GM19324 (cell line): Measurements from ENCODE around the gene TMEM198.

Source experiments
- ATAC-seq: cut with Tn5 transposase; IDR thresholded peaks from one replicate; pipeline ENCODE4 v1.9.1; 2021; ENCODE audit warnings: mild to moderate bottlenecking, moderate library complexity; ENCODE audit not compliant: unreplicated experiment, low FRiP score

The TMEM198 gene

GRCh38 chr2:219542931-219543595, 765 bp upstream of the TMEM198 start:
- peak; percentile 37 for ATAC-seq

DNA sequence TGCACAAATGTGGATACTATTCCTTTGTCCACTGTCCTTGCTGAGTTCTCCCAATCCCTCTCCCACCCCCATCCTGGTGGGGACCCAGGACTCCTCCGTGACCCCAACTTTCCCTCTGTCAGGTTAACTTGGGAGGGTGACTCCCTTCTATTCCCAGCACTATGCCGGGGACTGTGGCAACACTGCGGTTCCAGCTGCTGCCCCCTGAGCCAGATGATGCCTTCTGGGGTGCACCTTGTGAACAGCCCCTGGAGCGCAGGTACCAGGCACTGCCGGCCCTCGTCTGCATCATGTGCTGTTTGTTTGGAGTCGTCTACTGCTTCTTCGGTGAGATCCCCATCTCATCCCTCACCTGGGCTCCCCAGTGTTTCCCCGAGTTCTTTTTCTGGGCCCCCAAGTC, 739 bp downstream of the TMEM198 start:
- no peak for ATAC-seq

- no peak for ATAC-seq
These were observed 1.6 kb downstream of the TMEM198 start for GRCh38 chr2:219545295-219545942.

GRCh38 chr2:219545943-219546352, 2.1 kb downstream of the TMEM198 start:
- ATAC-seq: no peak

DNA sequence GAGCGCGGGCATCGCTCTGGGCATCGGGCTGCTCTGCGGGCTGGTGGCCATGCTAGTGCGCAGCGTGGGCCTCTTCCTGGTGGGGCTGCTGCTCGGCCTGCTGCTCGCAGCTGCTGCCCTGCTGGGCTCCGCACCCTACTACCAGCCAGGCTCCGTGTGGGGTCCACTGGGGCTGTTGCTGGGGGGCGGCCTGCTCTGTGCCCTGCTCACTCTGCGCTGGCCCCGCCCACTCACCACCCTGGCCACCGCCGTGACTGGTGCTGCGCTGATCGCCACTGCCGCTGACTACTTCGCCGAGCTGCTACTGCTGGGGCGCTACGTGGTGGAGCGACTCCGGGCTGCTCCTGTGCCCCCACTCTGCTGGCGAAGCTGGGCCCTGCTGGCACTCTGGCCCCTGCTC, 3.8 kb downstream of the TMEM198 start:
- no peak for ATAC-seq

- no peak for ATAC-seq
These were observed 5.2 kb downstream of the TMEM198 start for GRCh38 chr2:219548990-219549389.

DNA sequence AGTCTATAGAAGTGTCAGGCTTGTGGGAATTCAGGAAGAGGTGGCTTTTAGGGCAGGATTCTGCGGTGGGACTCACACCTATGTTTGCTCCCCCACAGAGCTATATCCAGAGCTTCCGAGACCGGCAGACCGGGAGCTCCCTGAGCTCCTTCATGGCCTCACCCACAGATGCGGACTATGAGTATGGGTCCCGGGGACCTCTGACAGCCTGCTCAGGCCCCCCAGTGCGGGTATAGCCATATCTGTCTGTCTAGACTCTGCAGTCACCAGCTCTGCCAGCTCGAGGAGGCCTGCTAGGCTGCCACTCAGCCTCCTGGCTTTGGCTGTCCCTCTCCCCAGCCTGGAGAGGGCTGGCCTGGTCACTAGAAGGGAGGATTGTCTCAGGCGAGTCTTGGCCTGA, 5.8 kb downstream of the TMEM198 start:
- ATAC-seq: no peak

DNA sequence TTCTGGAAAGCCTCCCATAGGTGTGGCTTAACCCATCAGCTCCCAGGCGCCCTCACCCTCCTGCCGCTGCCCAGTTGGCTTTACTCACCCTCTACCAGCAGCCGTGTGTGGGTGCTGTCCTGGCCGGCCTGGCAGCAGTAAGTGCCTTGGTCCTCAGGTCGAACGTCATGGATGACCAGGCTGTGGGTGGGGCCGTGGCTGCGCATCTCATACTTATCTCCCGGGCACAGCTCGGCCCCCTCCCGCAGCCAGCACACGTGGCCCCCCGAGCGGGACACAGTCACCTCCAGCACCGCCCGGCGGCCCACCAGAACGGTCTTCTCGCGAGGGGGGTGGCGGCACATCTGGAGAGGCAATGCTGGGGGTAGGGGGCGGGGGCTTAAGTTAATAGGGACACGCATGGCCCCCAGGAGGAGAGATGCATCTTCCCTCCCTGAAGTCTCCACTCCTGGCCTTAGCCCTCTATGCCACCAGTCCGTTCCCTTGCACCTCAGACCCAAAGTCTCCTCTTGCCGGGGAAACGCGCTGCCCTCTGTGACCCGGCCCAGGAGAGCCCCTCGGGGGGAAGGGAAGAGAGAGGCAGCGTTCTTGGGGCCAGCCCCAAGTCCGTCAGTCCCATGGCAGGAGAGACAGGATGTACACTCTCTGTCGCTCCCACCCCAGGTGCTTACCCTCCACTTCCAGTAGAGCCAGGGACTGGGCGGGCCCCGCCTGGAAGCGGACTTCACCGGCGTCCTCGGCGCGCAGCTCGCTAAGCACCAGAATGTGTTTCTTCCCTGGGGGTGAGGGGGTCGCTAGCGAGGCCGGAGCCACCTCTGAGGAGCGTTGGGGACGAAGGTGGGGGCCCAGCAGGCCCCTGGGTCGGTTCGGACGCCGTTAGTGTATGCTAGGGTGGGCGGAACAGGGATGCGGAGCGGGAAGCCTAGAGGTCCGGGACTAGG, 7.9 kb downstream of the TMEM198 start:
- ATAC-seq: no peak

GRCh38 chr2:219552382-219553167, 8.7 kb downstream of the TMEM198 start:
- peak; percentile 86 for ATAC-seq

DNA sequence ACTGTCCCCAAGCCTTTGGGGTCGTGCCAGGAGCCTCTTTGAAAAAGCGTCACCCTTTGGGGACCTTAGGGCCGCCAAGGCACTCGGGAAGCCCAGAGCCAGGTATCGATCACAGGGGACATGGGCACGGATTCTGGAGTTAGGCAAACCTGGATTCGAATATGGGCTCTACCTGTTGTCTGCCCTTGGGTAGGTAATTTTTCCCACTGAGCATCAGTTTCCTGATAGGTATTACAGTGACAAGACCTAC, 9.3 kb downstream of the TMEM198 start:
- no peak for ATAC-seq

DNA sequence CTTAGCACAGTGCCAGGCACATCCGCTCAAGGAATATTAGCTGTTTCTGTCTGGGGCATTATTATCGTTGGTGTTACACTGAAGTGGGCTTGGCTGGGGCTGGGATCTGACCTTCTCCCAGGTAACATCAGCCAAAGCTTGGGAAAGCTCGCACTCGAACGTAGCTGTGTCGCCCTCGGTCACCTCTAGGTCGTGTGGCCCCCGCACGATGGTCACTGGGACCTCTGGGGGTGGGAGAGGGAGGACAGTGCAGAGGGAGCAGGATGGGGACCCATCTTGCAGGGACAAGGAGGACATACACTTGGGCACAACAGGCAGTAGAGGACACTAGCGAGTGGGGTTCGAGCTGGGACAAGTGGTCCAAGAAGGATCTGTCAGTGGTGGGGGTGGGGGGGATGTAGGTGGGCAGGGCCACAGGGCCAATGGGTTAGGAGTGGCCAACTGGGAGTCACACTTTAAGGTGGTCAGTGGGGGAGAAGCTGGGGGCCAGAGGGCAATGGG, 9.7 kb downstream of the TMEM198 start:
- ATAC-seq: no peak

DNA sequence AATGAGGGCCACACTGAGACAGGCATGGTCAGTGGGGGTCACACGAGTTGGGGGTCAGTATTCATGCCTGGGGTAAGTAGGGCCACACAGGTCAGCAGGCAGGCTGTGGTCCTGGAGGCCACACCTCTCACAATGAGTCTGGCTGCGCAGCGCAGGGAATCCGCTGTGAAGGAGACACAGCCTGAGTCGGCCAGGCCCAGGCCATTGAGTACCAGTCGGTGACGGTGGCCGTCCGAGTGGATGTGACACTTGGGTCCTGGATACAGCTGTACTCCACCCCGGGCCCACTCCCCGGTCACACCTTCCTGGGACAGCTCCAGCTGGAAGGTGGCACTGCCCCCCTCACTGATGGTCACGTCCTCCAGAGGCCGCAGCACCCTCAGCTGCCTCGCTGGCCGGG, 10.5 kb downstream of the TMEM198 start:
- ATAC-seq: no peak

DNA sequence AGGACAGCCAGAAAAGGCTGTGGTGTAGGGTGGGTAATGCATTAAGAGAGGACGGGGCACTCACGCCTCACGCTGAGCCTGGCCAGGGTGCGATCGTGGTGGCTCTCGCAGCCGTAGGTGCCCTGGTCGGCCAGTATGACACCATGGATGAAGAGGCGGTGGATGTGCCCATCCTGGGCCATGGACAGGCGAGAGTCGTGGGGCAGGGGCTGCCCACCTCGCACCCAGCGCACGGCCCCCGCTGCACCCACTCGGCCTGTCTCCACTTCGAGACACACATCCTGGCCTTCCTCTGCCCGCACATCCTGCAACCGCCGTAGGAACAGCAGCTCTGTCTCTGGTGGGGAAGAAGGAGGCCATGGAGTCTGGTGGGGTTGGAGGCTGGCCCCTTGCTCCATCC, 12.1 kb downstream of the TMEM198 start:
- ATAC-seq: no peak

DNA sequence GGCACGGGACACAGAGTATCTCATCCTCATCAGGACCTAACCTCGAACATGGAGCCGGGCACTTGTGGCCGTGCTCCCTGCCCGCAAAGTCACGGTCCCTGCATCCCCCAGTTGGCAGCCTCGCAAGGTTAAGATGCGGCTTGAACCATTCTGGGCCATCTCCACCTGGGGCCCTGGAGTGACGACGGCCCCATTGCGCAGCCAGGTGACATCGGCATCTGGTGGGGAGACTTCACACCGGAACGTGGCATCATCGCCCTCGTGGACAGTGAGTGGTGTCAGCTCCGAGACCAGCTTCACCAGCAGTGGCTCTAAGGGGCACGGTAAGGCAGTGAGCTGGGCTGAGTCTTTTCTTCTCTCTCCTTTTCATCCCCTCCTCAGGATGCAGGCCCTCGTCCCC, 12.6 kb downstream of the TMEM198 start:
- no peak for ATAC-seq

GRCh38 chr2:219557320-219557719, 13.5 kb downstream of the TMEM198 start:
- ATAC-seq: no peak

GRCh38 chr2:219557791-219558785, 14.3 kb downstream of the TMEM198 start:
- ATAC-seq: no peak

- ATAC-seq: no peak
These were observed 15.5 kb downstream of the TMEM198 start for GRCh38 chr2:219559156-219559915.

DNA sequence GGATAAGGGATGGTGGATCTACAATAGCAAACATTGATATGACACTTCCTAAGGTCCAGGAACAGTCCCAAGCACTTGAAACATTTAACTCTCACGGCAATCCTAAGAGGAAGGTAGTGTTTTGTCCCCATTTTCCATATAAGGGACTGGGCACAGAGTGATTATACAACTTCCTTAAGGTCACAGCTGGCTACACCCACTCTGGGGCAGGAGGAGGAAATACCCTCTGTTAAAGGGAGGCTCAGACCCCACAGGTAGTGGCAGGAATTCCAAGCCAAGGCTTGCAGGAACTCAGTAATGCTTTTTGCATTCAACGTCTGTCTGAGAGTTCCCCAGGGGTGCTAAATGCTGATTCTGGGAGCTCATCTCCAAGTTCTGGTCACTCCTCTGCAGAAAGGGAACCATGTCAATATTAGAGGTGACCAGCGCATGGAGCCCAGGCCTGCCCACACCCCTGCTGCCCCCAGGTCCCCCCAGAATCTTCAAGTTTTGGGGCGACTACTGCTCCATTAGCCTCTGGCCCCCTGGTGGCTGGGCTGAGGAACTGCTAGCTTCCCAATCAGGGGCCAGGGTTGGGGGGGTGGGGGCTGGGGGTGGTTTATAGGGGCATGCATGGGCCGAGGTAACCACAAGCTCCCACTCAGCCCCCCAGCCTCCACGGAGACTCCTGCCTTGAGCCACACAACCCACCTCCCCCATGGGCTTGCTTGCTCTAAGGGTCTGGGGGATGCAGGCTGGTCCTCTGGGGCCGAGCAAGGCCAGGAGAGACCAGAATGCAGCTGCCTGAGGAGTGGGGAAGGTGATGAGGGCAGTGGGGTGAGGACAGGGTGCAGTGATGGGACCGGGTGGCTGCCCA, 16.4 kb downstream of the TMEM198 start:
- ATAC-seq: no peak
